Natural killer cell treated with Interleukin-12 subunit alpha and Interleukin-12 subunit beta and Interleukin-15 and Interleukin-18, amount 100 ng/mL, for 72 hours (primary cell): ENCODE results near the gene OTUB2. TPM values are rescaled to one million over a fixed set of nuclear protein-coding genes. Genes with fewer than 3 reads are reported as not detected.

Experiments
- ATAC-seq, 2 donors: fragments of 150-1000 bp; cut with Tn5 transposase in 1 of 2; sonication (Bioruptor Pico), chemical (Tn5 transposase) in 1 of 2; 2 replicates each; pipeline ENCODE4 v1.10.0; 2021
- DNase-seq: peaks from one replicate; pipeline ENCODE4 v3.0.0; 2022; ENCODE audit warnings: low spot score
- H3K27ac Mint-ChIP-seq, 2 donors: 1 replicate in 1 of 2; 2 replicates in 1 of 2; pipeline ENCODE4 v1.8.0; 2022; ENCODE audit warnings: mixed read lengths in 2 of 2, mild to moderate bottlenecking in 1 of 2, moderate library complexity in 1 of 2
- H3K27me3 Mint-ChIP-seq, 2 donors: 1 replicate in 1 of 2; 2 replicates in 1 of 2; pipeline ENCODE4 v1.8.0; 2022; ENCODE audit warnings: mixed read lengths in 2 of 2
- H3K36me3 Mint-ChIP-seq: one replicate; pipeline ENCODE4 v1.8.0; 2022; ENCODE audit warnings: mixed read lengths
- H3K4me1 Mint-ChIP-seq, 2 donors: 1 replicate in 1 of 2; 2 replicates in 1 of 2; pipeline ENCODE4 v1.8.0; 2022; ENCODE audit warnings: low read depth in 2 of 2, mixed read lengths in 2 of 2, mild to moderate bottlenecking in 1 of 2
- H3K4me3 Mint-ChIP-seq: one replicate; pipeline ENCODE4 v1.8.0; 2022; ENCODE audit warnings: mixed read lengths
- H3K9me3 Mint-ChIP-seq: 2 replicates; pipeline ENCODE4 v1.8.0; 2022; ENCODE audit warnings: mixed read lengths
- total RNA-seq, 2 donors: library from RNA; stranded (reverse); gene quantifications; one replicate each; pipeline ENCODE4 v1.2.3, GENCODE V29; 2022

Gene OTUB2
- total RNA-seq, 2 donors from 2014 or later = 0.14 to 0.22 TPM

DNA sequence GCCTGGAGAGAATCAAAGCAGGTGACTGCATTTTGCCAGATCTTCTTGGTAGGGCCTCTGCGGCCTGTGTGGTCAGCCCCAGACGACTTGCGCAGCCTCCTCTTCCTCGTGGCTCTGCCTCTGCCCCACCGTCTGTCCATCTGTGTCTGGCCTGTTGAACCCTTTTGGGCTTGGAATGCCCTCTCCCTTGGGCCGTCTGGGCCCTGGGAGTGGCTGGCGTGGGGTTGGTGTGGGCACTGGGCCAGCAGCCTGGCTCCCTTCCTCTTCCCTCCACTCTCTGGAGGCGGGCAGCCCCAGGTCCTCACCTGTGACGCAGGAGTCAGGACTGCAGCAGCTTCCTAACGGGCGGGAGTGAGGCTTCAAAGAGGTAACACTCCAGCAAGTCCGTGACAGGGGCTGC, 38.8 kb upstream of the OTUB2 start:
- H3K4me1 Mint-ChIP-seq = no peaks in the 10 kb centered on the region
- no peak overlapping the region for H3K27ac Mint-ChIP-seq
- H3K36me3 Mint-ChIP-seq = no peaks in the 10 kb centered on the region

GRCh38 chr14:93987815-93988476, 38.2 kb upstream of the OTUB2 start:
- H3K27me3 Mint-ChIP-seq = peaks cover 0 to 10% of the 10 kb centered on the region in 2 donors
- no peak for DNase-seq
- no peaks in the 10 kb centered on the region for H3K4me1 Mint-ChIP-seq
- no peaks in the 10 kb centered on the region for H3K9me3 Mint-ChIP-seq
- no peaks in the 10 kb centered on the region for H3K36me3 Mint-ChIP-seq
- no peak overlapping the region for H3K4me3 Mint-ChIP-seq
- no peak overlapping the region for H3K27ac Mint-ChIP-seq
- no peak for ATAC-seq

More for the DNA sequence above, 38.8 kb upstream of the OTUB2 start:
- ATAC-seq (no peak), DNase-seq (no peak)
- Mint-ChIP-seq H3K27me3 (peaks cover 0 to 10% of the 10 kb centered on the region in 2 donors), H3K4me3 (no peak overlapping the region), H3K9me3 (no peaks in the 10 kb centered on the region)

GRCh38 chr14:93989939-93990338, 36.2 kb upstream of the OTUB2 start:
- H3K27ac Mint-ChIP-seq = no peak overlapping the region
- H3K27me3 Mint-ChIP-seq = peaks cover 0 to 10% of the 10 kb centered on the region in 2 donors
- no peaks in the 10 kb centered on the region for H3K4me1 Mint-ChIP-seq
- no peaks in the 10 kb centered on the region for H3K9me3 Mint-ChIP-seq
- H3K36me3 Mint-ChIP-seq = no peaks in the 10 kb centered on the region
- no peak overlapping the region for H3K4me3 Mint-ChIP-seq
- no peak for ATAC-seq
- no peak for DNase-seq

DNA sequence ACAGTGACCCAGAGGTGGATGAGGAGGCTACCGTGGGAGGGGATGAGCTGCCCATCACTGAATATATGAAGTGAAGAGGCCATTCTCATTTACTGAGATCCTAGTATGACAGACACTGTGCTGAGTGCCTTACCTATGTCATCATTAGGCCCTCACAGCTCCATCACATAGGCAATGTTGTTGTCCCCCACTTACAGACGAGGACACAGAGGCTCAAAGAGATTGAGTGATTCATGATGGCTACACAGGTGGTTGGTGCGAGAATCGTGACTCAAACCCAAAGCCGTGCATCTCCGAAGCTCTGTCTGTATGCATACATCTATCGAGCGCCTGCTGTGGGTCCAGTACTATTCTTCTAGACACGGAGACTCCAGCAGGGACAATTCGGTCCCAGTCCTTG, 34.9 kb upstream of the OTUB2 start:
- no peaks in the 10 kb centered on the region for H3K9me3 Mint-ChIP-seq
- no peaks in the 10 kb centered on the region for H3K4me1 Mint-ChIP-seq
- DNase-seq (no peak), ATAC-seq (no peak)
- peaks cover 0 to 16% of the 10 kb centered on the region in 2 donors for H3K27me3 Mint-ChIP-seq
- H3K4me3 Mint-ChIP-seq = no peak overlapping the region
- peak overlapping the region in 1 of 2 donors; percentile 8 for H3K27ac Mint-ChIP-seq
- H3K36me3 Mint-ChIP-seq = no peaks in the 10 kb centered on the region

GRCh38 chr14:93991649-93992048, 34.5 kb upstream of the OTUB2 start:
- no peaks in the 10 kb centered on the region for H3K4me1 Mint-ChIP-seq

DNA sequence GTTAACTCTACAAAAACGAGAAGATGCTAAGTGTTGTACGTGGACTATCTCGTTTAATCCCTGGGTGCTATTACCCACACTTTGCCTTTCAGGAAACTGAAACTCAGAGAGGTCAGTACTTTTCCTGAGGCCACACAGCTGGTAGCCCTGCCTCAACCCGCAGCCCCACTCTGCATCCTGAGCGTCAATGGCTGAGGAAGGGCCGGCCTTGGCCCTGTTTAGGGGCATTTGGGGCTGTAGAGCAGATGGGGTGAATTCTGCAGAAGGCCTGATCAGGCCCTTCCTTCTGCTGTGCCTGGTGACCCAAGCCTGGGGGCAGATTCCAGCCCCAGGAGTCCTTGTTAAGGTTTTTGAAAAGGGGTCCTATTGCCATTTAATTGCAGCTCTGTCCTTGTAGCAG, 32.8 kb upstream of the OTUB2 start:
- Mint-ChIP-seq H3K27ac (no peak overlapping the region), H3K27me3 (peaks cover 0 to 16% of the 10 kb centered on the region in 2 donors), H3K4me1 (no peaks in the 10 kb centered on the region), H3K9me3 (no peaks in the 10 kb centered on the region), H3K36me3 (no peaks in the 10 kb centered on the region), H3K4me3 (no peak overlapping the region)
- ATAC-seq (no peak), DNase-seq (no peak)

More at GRCh38 chr14:93991649-93992048, 34.5 kb upstream of the OTUB2 start:
- H3K9me3 Mint-ChIP-seq = no peaks in the 10 kb centered on the region
- DNase-seq = no peak
- ATAC-seq = no peak
- H3K36me3 Mint-ChIP-seq = no peaks in the 10 kb centered on the region
- H3K27me3 Mint-ChIP-seq = peaks cover 0 to 16% of the 10 kb centered on the region in 2 donors
- H3K27ac Mint-ChIP-seq = no peak overlapping the region
- no peak overlapping the region for H3K4me3 Mint-ChIP-seq

GRCh38 chr14:93994919-93995682, 31.0 kb upstream of the OTUB2 start:
- no peaks in the 10 kb centered on the region for H3K9me3 Mint-ChIP-seq
- ATAC-seq = peak in 1 of 2 donors; percentile 45
- no peaks in the 10 kb centered on the region for H3K36me3 Mint-ChIP-seq
- H3K4me3 Mint-ChIP-seq = no peak overlapping the region
- no peak overlapping the region for H3K27ac Mint-ChIP-seq
- no peak for DNase-seq
- H3K4me1 Mint-ChIP-seq = no peaks in the 10 kb centered on the region
- peaks cover 0 to 16% of the 10 kb centered on the region in 2 donors for H3K27me3 Mint-ChIP-seq

- no peak for ATAC-seq
- no peak overlapping the region for H3K27ac Mint-ChIP-seq
These were observed 29.9 kb upstream of the OTUB2 start for GRCh38 chr14:93996130-93996695.

DNA sequence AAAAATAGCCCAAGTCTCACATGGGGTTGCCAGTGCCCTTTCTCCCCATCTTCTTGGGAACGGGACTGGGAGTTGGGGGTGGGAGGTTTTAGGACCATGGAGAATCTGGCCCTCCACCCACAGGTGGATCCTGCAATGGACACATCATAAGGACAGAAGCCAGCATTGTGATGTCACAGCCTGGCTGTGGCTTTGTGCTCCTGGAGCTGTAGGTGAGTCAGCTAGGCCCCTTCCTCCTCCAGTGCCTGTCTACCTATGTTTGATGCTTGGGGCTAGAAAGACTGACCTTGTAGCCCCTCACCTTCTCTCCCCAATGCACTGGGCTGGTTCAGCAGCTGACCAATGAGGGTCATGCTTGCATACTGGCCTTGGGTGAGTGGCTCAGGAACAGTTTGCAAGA, 29.1 kb upstream of the OTUB2 start, which contains the start of gene CCDC197:
CCDC197 (plus strand) TSS at position 220 of the 400 bp plus-strand sequence. CDS start 831 bp downstream, outside the sequence.
- ATAC-seq (no peak), DNase-seq (no peak)
- Mint-ChIP-seq H3K27me3 (peaks cover 0 to 13% of the 10 kb centered on the region in 2 donors), H3K4me1 (peaks cover 5 to 6% of the 10 kb centered on the region in 2 donors), H3K9me3 (no peaks in the 10 kb centered on the region), H3K36me3 (no peaks in the 10 kb centered on the region), H3K4me3 (no peak within 1 kb of the TSS), H3K27ac (no peak within 1 kb of the TSS)

More at GRCh38 chr14:93996130-93996695, 29.9 kb upstream of the OTUB2 start:
- no peaks in the 10 kb centered on the region for H3K9me3 Mint-ChIP-seq
- H3K27me3 Mint-ChIP-seq = peaks cover 0 to 15% of the 10 kb centered on the region in 2 donors
- H3K36me3 Mint-ChIP-seq = no peaks in the 10 kb centered on the region
- no peaks in the 10 kb centered on the region for H3K4me1 Mint-ChIP-seq
- H3K4me3 Mint-ChIP-seq = no peak overlapping the region
- no peak for DNase-seq

GRCh38 chr14:93997916-93998870, 27.9 kb upstream of the OTUB2 start:
- no peak for DNase-seq
- no peak overlapping the region for H3K4me3 Mint-ChIP-seq
- peaks cover 5 to 7% of the 10 kb centered on the region in 2 donors for H3K4me1 Mint-ChIP-seq
- peaks cover 1 to 15% of the 10 kb centered on the region in 2 donors for H3K27me3 Mint-ChIP-seq
- ATAC-seq = no peak
- H3K9me3 Mint-ChIP-seq = no peaks in the 10 kb centered on the region
- no peak overlapping the region for H3K27ac Mint-ChIP-seq
- H3K36me3 Mint-ChIP-seq = no peaks in the 10 kb centered on the region

DNA sequence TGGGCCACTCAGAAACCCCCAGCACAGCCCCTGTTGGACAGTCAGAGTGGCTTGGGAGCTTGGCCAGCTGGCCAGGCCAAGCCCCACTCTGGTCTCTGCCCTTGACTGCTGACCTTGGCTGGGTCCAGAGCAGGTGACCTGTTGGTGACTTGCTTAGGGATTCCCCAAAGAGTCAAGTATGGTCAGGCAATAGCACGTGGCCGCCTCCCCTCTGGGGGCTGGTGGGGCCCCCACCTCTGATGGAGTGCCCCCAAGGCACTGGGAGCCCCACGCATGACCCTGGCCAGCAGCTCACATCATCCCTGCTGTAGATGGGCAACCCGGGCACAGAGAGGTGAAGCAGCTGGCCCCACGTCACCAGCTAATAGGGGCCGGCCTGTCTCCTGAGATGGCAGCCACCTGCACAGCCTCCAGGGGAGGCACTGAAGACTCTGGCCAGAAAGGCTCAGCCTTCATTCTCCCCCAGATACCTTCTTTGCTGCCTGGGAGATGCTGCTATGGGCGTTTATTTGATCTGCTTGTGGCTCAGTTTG, 27.2 kb upstream of the OTUB2 start:
- no peaks in the 10 kb centered on the region for H3K36me3 Mint-ChIP-seq
- peaks cover 5 to 7% of the 10 kb centered on the region in 2 donors for H3K4me1 Mint-ChIP-seq
- no peak overlapping the region for H3K27ac Mint-ChIP-seq
- ATAC-seq = peak in 1 of 2 donors; percentile 5
- DNase-seq = no peak
- peaks cover 8 to 19% of the 10 kb centered on the region in 2 donors for H3K27me3 Mint-ChIP-seq
- H3K4me3 Mint-ChIP-seq = no peak overlapping the region
- no peaks in the 10 kb centered on the region for H3K9me3 Mint-ChIP-seq

DNA sequence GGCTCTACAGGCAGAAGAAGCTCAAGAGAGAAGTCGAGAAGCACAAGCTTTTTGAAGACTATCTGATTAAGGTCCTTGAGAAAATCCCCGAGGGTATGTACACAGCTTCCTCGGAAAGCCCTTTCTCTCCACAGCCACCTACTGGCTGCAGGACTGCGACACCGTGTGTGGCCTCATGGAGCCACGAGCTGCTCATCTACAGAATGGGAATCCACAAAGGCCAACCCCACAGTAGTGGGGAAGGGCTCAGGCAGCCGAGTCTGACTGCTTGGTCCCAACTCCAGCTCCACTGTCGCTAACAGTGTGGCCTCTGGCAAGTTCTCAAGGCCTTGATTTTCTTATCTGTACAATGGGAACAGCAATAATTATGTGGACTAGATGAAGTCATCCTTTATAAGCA, 26.6 kb upstream of the OTUB2 start:
- no peak for DNase-seq
- Mint-ChIP-seq H3K4me1 (peaks cover 5 to 7% of the 10 kb centered on the region in 2 donors), H3K27me3 (peaks cover 8 to 19% of the 10 kb centered on the region in 2 donors), H3K4me3 (no peak overlapping the region), H3K27ac (no peak overlapping the region), H3K36me3 (no peaks in the 10 kb centered on the region), H3K9me3 (no peaks in the 10 kb centered on the region)
- no peak for ATAC-seq

DNA sequence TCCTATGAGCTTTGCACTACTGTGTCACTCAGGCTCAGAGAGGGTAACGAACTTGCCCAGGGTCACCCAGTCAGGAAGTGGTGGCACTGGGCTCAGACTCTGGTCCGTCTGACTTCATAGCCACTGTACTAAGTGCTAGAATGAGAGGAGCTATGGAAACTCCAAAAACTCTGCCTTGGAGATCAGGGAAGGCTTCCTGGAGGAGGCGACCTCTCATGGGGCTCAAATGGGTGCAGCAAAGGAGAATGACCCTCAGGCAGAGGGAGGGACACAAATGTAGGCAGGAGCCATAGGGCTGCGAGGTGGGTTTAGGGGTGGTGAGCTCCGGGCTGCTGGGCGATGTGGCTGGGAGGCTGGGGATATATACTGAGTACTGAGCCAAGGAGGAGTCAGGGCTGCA, 25.9 kb upstream of the OTUB2 start:
- no peak overlapping the region for H3K4me3 Mint-ChIP-seq
- H3K4me1 Mint-ChIP-seq = peaks cover 5 to 7% of the 10 kb centered on the region in 2 donors

More for the DNA sequence above, 25.9 kb upstream of the OTUB2 start:
- no peak overlapping the region for H3K27ac Mint-ChIP-seq
- ATAC-seq (no peak), DNase-seq (no peak)
- no peaks in the 10 kb centered on the region for H3K36me3 Mint-ChIP-seq
- H3K27me3 Mint-ChIP-seq = peaks cover 13 to 25% of the 10 kb centered on the region in 2 donors
- H3K9me3 Mint-ChIP-seq = no peaks in the 10 kb centered on the region
